AG04449 (cell line): Measurements from ENCODE around the gene COBLL1.

Source experiments
- CTCF ChIA-PET: fragments of 350-600 bp; formaldehyde crosslinking; extraction: SDS; loops from one replicate; lab custom pipeline; 2021; ENCODE audit warnings: antibody characterized with exemption; lab: Yijun Ruan, JAX
- POLR2A ChIA-PET: fragments of 400-600, 350-600 bp; formaldehyde crosslinking; extraction: SDS; loops from one replicate; lab custom pipeline; 2020; ENCODE audit warnings: antibody characterized with exemption, inconsistent platforms; lab: Yijun Ruan, JAX
- DNase-seq: peaks from one replicate; pipeline ENCODE4 v3.0.0-alpha.2; 2010; ENCODE audit warnings: low read depth, low spot score
- H3K4me3 ChIP-seq: 2 replicates; pipeline ENCODE4 v1.5.1; 2011; ENCODE audit warnings: low read depth, mild to moderate bottlenecking, control low read depth, low read length
- CTCF ChIP-seq: IDR thresholded peaks from one replicate; pipeline ENCODE4 v1.5.1; 2011; ENCODE audit warnings: mild to moderate bottlenecking, moderate library complexity, low read length, control low read depth, inconsistent platforms; ENCODE audit not compliant: insufficient read depth; ENCODE audit errors: missing control alignments

COBLL1 gene

GRCh38 chr2:164746713-164747112 is 94.9 kb downstream of the COBLL1 start:
- no peak for TF ChIP-seq CTCF
- CTCF ChIA-PET = interaction anchor here (1.9 to 2.4 kb wide), 2 partner anchors 8 to 17 kb away, joined by 4 to 7 read pairs; no protein-coding TSS in a partner anchor

GRCh38 chr2:164745012-164745797 is 96.4 kb downstream of the COBLL1 start:
- no peak for TF ChIP-seq CTCF
- DNase-seq = no peak
- no peak overlapping the region for H3K4me3 ChIP-seq
- ChIA-PET POLR2A (no interaction called here), CTCF (interaction anchor here (1.0 to 1.9 kb wide), 2 partner anchors 10 to 19 kb away, joined by 3 to 4 read pairs; no protein-coding TSS in a partner anchor)

More at GRCh38 chr2:164746713-164747112, 94.9 kb downstream of the COBLL1 start:
- no peak for DNase-seq
- POLR2A ChIA-PET = no interaction called here
- H3K4me3 ChIP-seq = no peak overlapping the region

GRCh38 chr2:164742738-164743317 is 98.8 kb downstream of the COBLL1 start:
- no peak for DNase-seq
- H3K4me3 ChIP-seq = no peak overlapping the region
- ChIA-PET POLR2A (no interaction called here), CTCF (interaction anchor here (1.0 kb wide), 1 partner anchor 98 kb away, joined by 3 read pairs; no protein-coding TSS in a partner anchor)
- no peak for TF ChIP-seq CTCF

GRCh38 chr2:164739966-164740365 is 101.7 kb downstream of the COBLL1 start:
- no peak for TF ChIP-seq CTCF
- POLR2A ChIA-PET = no interaction called here
- CTCF ChIA-PET = interaction anchor here (1.0 to 3.8 kb wide), 7 partner anchors 9 to 275 kb away, joined by 3 to 32 read pairs (median 3); no protein-coding TSS in a partner anchor
- DNase-seq = peak; percentile 31
- H3K4me3 ChIP-seq = no peak overlapping the region

- no peak overlapping the region for H3K4me3 ChIP-seq
- ChIA-PET POLR2A (interaction anchor here (0.7 kb wide), 1 partner anchor 166 kb away, joined by 3 read pairs; no protein-coding TSS in a partner anchor), CTCF (interaction anchor here (0.7 to 5.1 kb wide), 34 partner anchors 8 to 466 kb away, joined by 3 to 42 read pairs (median 4); partner anchors contain the start of genes COBLL1 and SCN3A)
- TF ChIP-seq CTCF = peak; percentile 43
- DNase-seq = no peak
Observed at GRCh38 chr2:164737612-164738081, 104.0 kb downstream of the COBLL1 start.
